PFSK-1 (cell line): Measurements from ENCODE around the gene MS4A8.

Source experiments
- POLR2AphosphoS5 ChIP-seq: IDR thresholded peaks from 2 replicates; pipeline ENCODE4 v1.6.1; 2012; ENCODE audit warnings: low read depth, mild to moderate bottlenecking, control low read depth, low read length, moderate library complexity
- SIN3A ChIP-seq: IDR thresholded peaks from 2 replicates; pipeline ENCODE4 v1.6.1; 2012; ENCODE audit warnings: mild to moderate bottlenecking, low read length, moderate library complexity, borderline replicate concordance; ENCODE audit not compliant: insufficient read depth
- TAF1 ChIP-seq: IDR thresholded peaks from 2 replicates; pipeline ENCODE4 v1.6.1; 2012; ENCODE audit warnings: low read length, control low read depth, borderline replicate concordance; ENCODE audit not compliant: insufficient read depth

- TF ChIP-seq POLR2AphosphoS5 (no peak), TAF1 (no peak), SIN3A (no peak)
These were observed 42.0 kb downstream of the MS4A8 start for GRCh38 chr11:60741421-60741820.
